HEK293T (cell line): ENCODE data around the gene ATAT1.

Source experiments
- CTCF ChIA-PET: fragments of 350-600 bp; formaldehyde crosslinking; extraction: SDS; loops from one replicate; lab custom pipeline; 2021; ENCODE audit warnings: antibody characterized with exemption, inconsistent platforms; lab: Yijun Ruan, JAX
- POLR2A ChIA-PET: fragments of 350-600 bp; formaldehyde crosslinking; extraction: SDS; loops from one replicate; lab custom pipeline; 2020; ENCODE audit warnings: antibody characterized with exemption, inconsistent platforms; lab: Yijun Ruan, JAX
- DNase-seq: peaks from one replicate; pipeline ENCODE4 v3.0.0; 2012; ENCODE audit warnings: mixed read lengths; ENCODE audit errors: extremely low spot score
- ARNT ChIP-seq: fragments of 450-650 bp; IDR thresholded peaks from 2 replicates; pipeline ENCODE4 v1.6.1; 2017; ENCODE audit warnings: mild to moderate bottlenecking
- BHLHE40 ChIP-seq: fragments of 450-650 bp; IDR thresholded peaks from 2 replicates; pipeline ENCODE4 v1.6.1; 2016; ENCODE audit warnings: mild to moderate bottlenecking, moderate library complexity, borderline replicate concordance
- CTBP1 ChIP-seq: fragments of 450-650 bp; IDR thresholded peaks from 2 replicates; pipeline ENCODE4 v1.6.1; 2016; ENCODE audit warnings: borderline replicate concordance
- ELF4 ChIP-seq: fragments of 450-650 bp; IDR thresholded peaks from 2 replicates; pipeline ENCODE4 v1.6.1; 2017; ENCODE audit warnings: antibody characterized with exemption
- FOXA1 ChIP-seq: fragments of 450-650 bp; IDR thresholded peaks from 2 replicates; pipeline ENCODE4 v1.6.1; 2016; ENCODE audit warnings: mild to moderate bottlenecking
- FOXK2 ChIP-seq: fragments of 450-650 bp; IDR thresholded peaks from 2 replicates; pipeline ENCODE4 v1.6.1; 2016; ENCODE audit warnings: mild to moderate bottlenecking
- FOXM1 ChIP-seq: fragments of 450-650 bp; IDR thresholded peaks from 2 replicates; pipeline ENCODE4 v1.6.1; 2017; ENCODE audit warnings: mild to moderate bottlenecking, borderline replicate concordance
- HDGF ChIP-seq: fragments of 450-650 bp; IDR thresholded peaks from 2 replicates; pipeline ENCODE4 v1.6.1; 2017; ENCODE audit warnings: antibody characterized with exemption, borderline replicate concordance
- L3MBTL2 ChIP-seq: fragments of 450-650 bp; conservative IDR thresholded peaks from 2 replicates; pipeline ENCODE4 v1.6.1; 2016; ENCODE audit warnings: mild to moderate bottlenecking
- LEF1 ChIP-seq: fragments of 450-650 bp; IDR thresholded peaks from 2 replicates; pipeline ENCODE4 v1.6.1; 2017; ENCODE audit warnings: mild to moderate bottlenecking, borderline replicate concordance
- NFRKB ChIP-seq: fragments of 450-650 bp; IDR thresholded peaks from 2 replicates; pipeline ENCODE4 v1.6.1; 2016; ENCODE audit warnings: mild to moderate bottlenecking, moderate library complexity
- SP1 ChIP-seq: fragments of 450-650 bp; IDR thresholded peaks from 2 replicates; pipeline ENCODE4 v1.6.1; 2017
- SUZ12 ChIP-seq: fragments of 450-650 bp; IDR thresholded peaks from 2 replicates; pipeline ENCODE4 v1.6.1; 2016; ENCODE audit warnings: mild to moderate bottlenecking
- TARDBP ChIP-seq: fragments of 450-650 bp; IDR thresholded peaks from 2 replicates; pipeline ENCODE4 v1.6.1; 2016
- ZNF384 ChIP-seq: fragments of 450-650 bp; IDR thresholded peaks from 2 replicates; pipeline ENCODE4 v1.6.1; 2016
- TF ChIP-seq, protein P1 (sequence below): fragments of 450-650 bp; IDR thresholded peaks from 2 replicates; pipeline ENCODE4 v1.6.1; 2016

Gene ATAT1

DNA sequence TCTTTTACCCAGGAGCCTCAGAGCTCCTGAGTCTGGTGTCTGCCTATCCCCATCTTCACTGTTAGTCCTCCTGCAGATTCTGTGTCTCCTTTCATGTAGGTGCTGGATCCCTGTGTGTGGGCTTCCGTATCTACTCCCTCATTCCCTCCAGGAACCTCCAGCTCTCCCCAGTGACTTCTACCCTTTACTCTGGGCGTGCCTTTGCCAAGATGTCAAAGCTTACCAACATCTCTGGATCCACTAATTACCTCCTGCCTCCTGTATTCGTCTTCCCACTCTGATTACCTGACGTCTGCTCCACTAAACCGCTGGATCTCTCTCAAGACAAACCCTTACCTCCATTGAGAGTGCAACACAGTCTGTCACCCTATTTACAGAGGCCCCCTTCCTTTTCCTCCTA, 18.1 kb downstream of the ATAT1 start:
- TF ChIP-seq SUZ12 (no peak), FOXA1 (no peak), ELF4 (no peak), HDGF (no peak), TARDBP (no peak), BHLHE40 (no peak), FOXM1 (no peak), CTBP1 (no peak), LEF1 (no peak), ARNT (no peak), L3MBTL2 (no peak), NFRKB (no peak), ZNF384 (no peak), SP1 (no peak), FOXK2 (no peak)
- TF ChIP-seq, protein P1, sequence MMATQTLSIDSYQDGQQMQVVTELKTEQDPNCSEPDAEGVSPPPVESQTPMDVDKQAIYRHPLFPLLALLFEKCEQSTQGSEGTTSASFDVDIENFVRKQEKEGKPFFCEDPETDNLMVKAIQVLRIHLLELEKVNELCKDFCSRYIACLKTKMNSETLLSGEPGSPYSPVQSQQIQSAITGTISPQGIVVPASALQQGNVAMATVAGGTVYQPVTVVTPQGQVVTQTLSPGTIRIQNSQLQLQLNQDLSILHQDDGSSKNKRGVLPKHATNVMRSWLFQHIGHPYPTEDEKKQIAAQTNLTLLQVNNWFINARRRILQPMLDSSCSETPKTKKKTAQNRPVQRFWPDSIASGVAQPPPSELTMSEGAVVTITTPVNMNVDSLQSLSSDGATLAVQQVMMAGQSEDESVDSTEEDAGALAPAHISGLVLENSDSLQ: no peak
- ChIA-PET POLR2A (interaction anchor here (1.1 to 1.6 kb wide), 2 partner anchors 30 to 32 kb away, joined by 4 to 5 read pairs; no protein-coding TSS in a partner anchor), CTCF (no interaction called here)
- no peak for DNase-seq

DNA sequence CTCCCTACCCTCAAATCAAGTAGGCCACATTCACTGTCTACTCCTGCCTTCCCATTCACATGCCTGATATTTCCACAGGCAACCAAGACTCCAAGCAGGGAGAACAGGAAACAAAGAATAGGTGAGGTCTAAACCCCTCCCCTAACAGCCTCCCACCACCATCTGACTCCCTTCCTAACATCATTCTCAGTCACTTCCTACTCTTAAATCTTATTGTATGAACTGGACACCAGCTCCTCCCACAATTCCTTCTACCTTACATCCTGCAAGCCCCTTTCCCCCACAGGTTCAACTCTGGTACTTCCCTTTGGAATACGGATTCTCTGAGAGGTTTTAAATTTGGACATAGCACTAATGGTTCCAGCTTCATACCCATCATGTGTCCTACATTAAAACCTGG, 19.3 kb downstream of the ATAT1 start:
- TF ChIP-seq L3MBTL2 (no peak), NFRKB (no peak), CTBP1 (no peak)
- CTCF ChIA-PET: interaction anchor here (1.1 kb wide), 1 partner anchor 33 kb away, joined by 4 read pairs; no protein-coding TSS in a partner anchor
- POLR2A ChIA-PET: interaction anchor here (0.6 to 1.6 kb wide), 3 partner anchors 28 to 55 kb away, joined by 3 read pairs; partner anchors contain the start of gene MRPS18B
- DNase-seq: no peak

DNA sequence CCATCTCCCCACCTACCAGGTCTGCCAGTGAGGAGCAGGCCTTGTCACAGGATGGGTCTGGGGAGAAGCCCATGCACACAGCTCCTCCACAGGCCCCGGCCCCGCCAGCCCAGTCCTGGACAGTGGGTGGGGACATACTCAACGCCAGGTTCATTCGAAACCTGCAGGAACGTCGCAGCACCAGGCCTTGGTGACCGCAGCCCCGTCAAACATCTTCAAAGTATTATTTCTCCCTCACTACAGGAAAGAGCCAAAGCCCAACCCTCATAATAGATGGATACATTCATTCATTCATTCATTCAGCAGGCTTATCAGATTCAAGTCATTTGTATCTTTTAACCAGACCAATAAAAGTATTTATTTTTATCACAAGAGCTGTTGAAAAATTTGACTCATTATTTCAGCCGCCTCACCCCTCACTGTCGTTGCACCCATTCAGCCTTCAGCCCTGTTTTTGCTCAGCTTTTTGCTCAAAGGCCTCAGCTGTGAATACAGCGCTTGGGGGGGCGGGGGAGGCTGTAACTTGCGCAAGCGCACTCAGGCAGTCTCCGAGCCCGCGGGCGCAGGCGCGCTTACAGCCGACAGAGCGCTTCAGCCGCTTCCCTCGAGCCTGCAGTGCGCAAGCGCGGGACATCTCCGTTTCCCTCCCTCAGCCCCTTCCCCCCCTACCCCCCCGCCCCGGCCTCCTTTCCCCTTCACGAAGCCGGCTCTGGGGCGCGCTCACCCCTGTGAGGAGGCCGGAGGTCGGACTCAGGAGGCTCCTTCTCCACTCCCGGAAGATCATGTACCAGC, 20.0 kb downstream of the ATAT1 start, which contains the start of gene C6orf136:
C6orf136 (plus strand) TSS at position 684 of the 792 bp plus-strand sequence; CDS start at position 783, 99 bp downstream.
- CTCF ChIA-PET: interaction anchor here (1.1 kb wide), 1 partner anchor 33 kb away, joined by 4 read pairs; no protein-coding TSS in a partner anchor
- TF ChIP-seq CTBP1: no peak
- TF ChIP-seq ELF4: no peak
- TF ChIP-seq SP1: no peak
- no peak for TF ChIP-seq FOXK2
- no peak for TF ChIP-seq BHLHE40
- TF ChIP-seq L3MBTL2: no peak
- POLR2A ChIA-PET: interaction anchor here (0.5 to 1.6 kb wide), 3 partner anchors 29 to 55 kb away, joined by 3 read pairs; partner anchors contain the start of gene MRPS18B
- DNase-seq: peak; percentile 97

DNA sequence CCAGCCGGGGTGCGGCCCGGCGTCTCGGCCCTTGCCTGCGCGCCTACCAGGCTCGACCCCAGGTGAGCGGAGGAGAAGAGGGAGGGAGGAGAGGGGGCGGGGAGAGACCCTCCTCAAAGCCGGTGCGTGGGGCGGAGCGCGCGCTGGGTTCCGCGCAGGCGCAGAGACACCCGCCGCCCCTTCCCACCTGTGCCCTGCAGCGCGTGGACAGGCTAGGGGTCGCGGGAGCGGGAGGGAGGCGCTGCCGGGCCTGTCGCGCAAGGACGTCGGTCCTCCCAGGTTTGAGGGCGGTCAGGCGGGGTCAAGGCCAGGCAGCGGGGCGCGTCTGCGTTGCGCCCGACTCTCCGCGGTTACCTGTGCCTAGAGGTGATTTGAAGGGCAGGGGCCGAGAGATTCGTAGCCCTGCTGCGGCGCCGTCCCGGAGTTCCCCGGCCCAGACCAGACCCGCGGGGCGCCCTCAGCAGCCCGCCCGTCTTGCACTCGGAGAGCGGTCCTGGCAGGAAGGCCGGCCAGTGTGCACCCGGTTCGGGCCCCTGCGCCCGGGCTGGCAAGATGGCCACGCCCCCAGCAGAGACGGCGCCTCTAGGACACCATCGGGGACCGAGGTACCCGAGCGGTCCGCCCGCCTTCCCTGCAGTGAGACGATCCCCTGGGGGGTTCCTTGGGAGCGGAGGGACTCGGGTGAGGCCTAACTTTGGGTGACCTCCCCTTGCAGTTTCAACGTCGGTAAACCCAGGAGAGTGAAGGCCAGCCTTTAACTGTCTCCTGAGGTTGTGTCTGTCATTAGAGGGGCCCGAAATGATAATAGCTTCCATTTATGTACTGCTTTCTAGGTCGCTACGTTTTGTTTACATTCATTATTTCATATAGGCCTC, 20.8 kb downstream of the ATAT1 start:
- ChIA-PET CTCF (no interaction called here), POLR2A (interaction anchor here (0.7 to 1.8 kb wide), 8 partner anchors 9 to 34 kb away, joined by 3 to 11 read pairs (median 3); partner anchors contain the start of genes ATAT1 and MRPS18B)
- TF ChIP-seq L3MBTL2: peak; percentile 34
- peak; percentile 14; the same call in 1 of the 2 replicates for TF ChIP-seq CTBP1
- TF ChIP-seq BHLHE40: no peak
- TF ChIP-seq FOXA1: no peak
- TF ChIP-seq FOXM1: no peak
- TF ChIP-seq ARNT: no peak
- peak; percentile 82 for DNase-seq

DNA sequence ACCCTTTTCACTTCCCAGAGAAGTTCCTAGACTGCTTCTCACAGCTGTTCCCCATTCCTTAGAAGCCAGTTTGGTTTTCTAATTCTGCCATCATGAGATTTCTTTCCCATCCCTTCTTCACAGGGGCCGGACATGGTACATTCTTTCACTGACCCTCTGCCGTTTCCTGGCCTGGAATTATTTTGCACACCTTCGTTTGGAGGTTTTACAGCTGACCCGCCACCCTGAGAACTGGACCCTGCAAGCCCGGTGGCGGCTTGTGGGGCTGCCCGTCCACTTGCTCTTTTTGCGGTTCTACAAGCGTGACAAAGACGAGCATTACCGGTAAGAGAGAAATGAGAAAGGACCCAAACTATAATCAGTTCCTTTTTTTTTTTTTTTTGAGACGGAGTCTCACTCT, 24.5 kb downstream of the ATAT1 start:
- DNase-seq: no peak
- TF ChIP-seq CTBP1 (no peak), LEF1 (no peak), SP1 (no peak), FOXK2 (no peak), ELF4 (no peak), FOXA1 (no peak), TARDBP (no peak), SUZ12 (no peak), ZNF384 (no peak), HDGF (no peak), ARNT (no peak), L3MBTL2 (no peak), NFRKB (no peak), FOXM1 (no peak), BHLHE40 (no peak)
- TF ChIP-seq, protein P1: no peak
- POLR2A ChIA-PET: interaction anchor here (3.8 kb wide), 1 partner anchor 37 kb away, joined by 21 read pairs; no protein-coding TSS in a partner anchor
- CTCF ChIA-PET: interaction anchor here (1.2 kb wide), 1 partner anchor 28 kb away, joined by 3 read pairs; no protein-coding TSS in a partner anchor
